Keratinocyte (primary cell): ENCODE results near the gene HRH3. TPM values are rescaled to one million over a fixed set of nuclear protein-coding genes. Genes with fewer than 3 reads are reported as not detected.

Experiments used
- DNase-seq: peaks from one replicate; pipeline ENCODE4 v3.0.0-alpha.2; 2011; ENCODE audit warnings: low read depth, missing footprints, low spot score
- FAIRE-seq: peaks from 2 replicates; lab custom pipeline; 2011; peaks lifted over from hg19 to GRCh38; lab: Jason Lieb, UNC
- H2AFZ ChIP-seq: 2 replicates; pipeline ENCODE4 v1.6.0; 2012; ENCODE audit warnings: low read length, control low read depth, inconsistent platforms; ENCODE audit not compliant: control insufficient read depth
- H3K27ac ChIP-seq: 2 replicates; pipeline ENCODE4 v1.5.1; 2011; ENCODE audit warnings: low read length; ENCODE audit not compliant: control insufficient read depth, insufficient read depth
- H3K27me3 ChIP-seq: 3 replicates; pipeline ENCODE4 v1.6.0; 2011; ENCODE audit warnings: low read length; ENCODE audit not compliant: control insufficient read depth, insufficient read depth; ENCODE audit errors: extremely low read depth
- H3K36me3 ChIP-seq, 2 experiments: 2 replicates in 1 of 2; 3 replicates in 1 of 2; pipeline ENCODE4 v1.5.1; 2011; ENCODE audit warnings: low read length in 2 of 2, mild to moderate bottlenecking in 1 of 2; ENCODE audit not compliant: control insufficient read depth in 2 of 2, insufficient read depth in 2 of 2; ENCODE audit errors: extremely low read depth in 1 of 2
- H3K4me1 ChIP-seq: 3 replicates; pipeline ENCODE4 v1.5.1; 2011; ENCODE audit warnings: low read length; ENCODE audit not compliant: control insufficient read depth, insufficient read depth; ENCODE audit errors: extremely low read depth
- H3K4me2 ChIP-seq: 3 replicates; pipeline ENCODE4 v1.6.0; 2011; ENCODE audit warnings: low read depth, low read length; ENCODE audit not compliant: control insufficient read depth, insufficient read depth; ENCODE audit errors: extremely low read depth
- H3K4me3 ChIP-seq, 3 experiments: fragments of 200-600 bp in 1 of 3; sonication (generic) in 1 of 3; 2 replicates in 2 of 3; 3 replicates in 1 of 3; pipeline ENCODE4 v1.5.1; 2011 to 2016; ENCODE audit warnings: low read length in 3 of 3, mild to moderate bottlenecking in 3 of 3, control low read depth in 2 of 3, inconsistent platforms in 1 of 3, low read depth in 1 of 3, mixed read lengths in 1 of 3, mixed run types in 1 of 3, moderate library complexity in 1 of 3; ENCODE audit not compliant: control insufficient read depth in 2 of 3, insufficient read depth in 2 of 3; ENCODE audit errors: extremely low read depth in 1 of 3
- H3K79me2 ChIP-seq: 2 replicates; pipeline ENCODE4 v1.6.0; 2012; ENCODE audit warnings: low read length; ENCODE audit not compliant: control insufficient read depth, insufficient read depth
- H3K9ac ChIP-seq: 3 replicates; pipeline ENCODE4 v1.6.0; 2011; ENCODE audit warnings: low read length; ENCODE audit not compliant: control insufficient read depth, insufficient read depth; ENCODE audit errors: extremely low read depth
- H3K9me1 ChIP-seq: 3 replicates; pipeline ENCODE4 v1.6.0; 2011; ENCODE audit warnings: low read length; ENCODE audit not compliant: control insufficient read depth, insufficient read depth; ENCODE audit errors: extremely low read depth
- H3K9me3 ChIP-seq: 2 replicates; pipeline ENCODE4 v1.5.1; 2012; ENCODE audit warnings: low read depth, low read length; ENCODE audit not compliant: control insufficient read depth
- H4K20me1 ChIP-seq: 3 replicates; pipeline ENCODE4 v1.6.0; 2011; ENCODE audit warnings: low read length; ENCODE audit not compliant: control insufficient read depth, insufficient read depth; ENCODE audit errors: extremely low read depth
- CTCF ChIP-seq, 3 experiments: IDR thresholded peaks in 1 of 3; conservative IDR thresholded peaks in 1 of 3; optimal IDR thresholded peaks in 1 of 3; 2 replicates in 2 of 3; 3 replicates in 1 of 3; pipeline versions ENCODE3 to v1.5.1; 2011; ENCODE audit warnings: low read length in 3 of 3, mild to moderate bottlenecking in 3 of 3, moderate library complexity in 2 of 3, control low read depth in 1 of 3, inconsistent platforms in 1 of 3; ENCODE audit not compliant: insufficient read depth in 2 of 3; ENCODE audit errors: extremely low read depth in 1 of 3
- EZH2 ChIP-seq: IDR thresholded peaks from one replicate; pipeline ENCODE4 v1.6.1; 2012; ENCODE audit warnings: inconsistent platforms, mild to moderate bottlenecking, low read length, moderate library complexity
- dilution Hi-C: fragments of 300-500 bp; cut with MboI; formaldehyde crosslinking; loops from one replicate; pipeline ENCODE4 v1.7.0; 2020; ENCODE audit warnings: low sequenced_read_pairs; ENCODE audit not compliant: extremely low pct_ligation_motif_present
- polyA plus RNA-seq, 5 experiments: library from polyadenylated mRNA; depleted of rRNA in 3 of 5; stranded (reverse) in 3 of 5; stranded (forward) in 1 of 5; unstranded in 1 of 5; fragments of >200 nt; gene quantifications; 1 replicate in 1 of 5; 2 replicates in 3 of 5; 3 replicates in 1 of 5; pipeline versions ENCODE4 v1.2.1 to v1.2.3, GENCODE V29; 2011 to 2012; ENCODE audit warnings: missing spikeins in 2 of 5, low read depth in 1 of 5, low replicate concordance in 1 of 5

HRH3 gene
- polyA plus RNA-seq, 1 donor (not counting 4 experiments of a cell fraction or from before 2014, with no cell fraction given) = not detected

DNA sequence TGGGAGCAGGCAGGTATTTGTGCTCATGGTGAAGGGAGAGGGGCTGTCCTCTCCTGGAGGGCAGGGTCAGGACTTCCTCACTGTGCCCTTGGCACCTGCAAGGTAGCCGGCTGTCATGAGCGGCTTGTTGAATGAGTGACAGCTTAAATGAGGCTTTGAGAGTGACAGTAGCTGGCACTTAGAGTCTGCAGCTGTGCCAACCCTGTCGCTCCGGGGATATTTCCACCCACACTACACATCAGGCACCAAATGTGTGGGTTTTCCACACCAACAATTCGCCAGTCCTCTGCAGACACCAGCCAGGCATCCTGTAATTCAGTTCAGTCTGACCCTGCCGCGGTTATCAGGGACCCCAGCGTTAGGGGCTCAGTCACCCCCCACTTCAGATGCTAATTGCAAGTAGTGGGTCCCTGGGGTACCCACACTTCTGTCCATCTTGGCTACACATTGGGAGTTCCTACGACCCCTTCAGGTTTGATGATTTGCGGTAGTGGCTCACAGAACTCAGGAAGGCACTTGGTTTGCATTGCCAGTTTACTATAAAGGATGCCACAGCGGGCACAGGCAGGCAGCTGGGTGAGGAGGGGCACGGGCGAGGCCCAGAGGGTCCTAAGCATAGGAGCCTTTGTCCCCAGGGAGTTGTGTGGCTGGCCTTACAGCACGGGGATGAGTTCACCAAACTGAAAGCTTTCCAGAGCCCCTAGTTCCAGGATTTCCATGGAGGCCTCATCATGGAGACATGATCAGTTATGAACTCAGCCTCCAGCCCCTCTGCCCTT lies 28.1 kb downstream of the HRH3 start:
- Histone ChIP-seq H3K9ac (no peak overlapping the region), H3K4me3 (no peak overlapping the region), H3K4me2 (no peak overlapping the region), H3K9me1 (no peaks in the 10 kb centered on the region), H3K9me3 (no peaks in the 10 kb centered on the region), H3K27me3 (no peaks in the 10 kb centered on the region), H3K79me2 (peaks cover 53% of the 10 kb centered on the region), H2AFZ (no peak overlapping the region), H3K36me3 (peaks cover 21 to 22% of the 10 kb centered on the region in 2 experiments), H3K27ac (no peak overlapping the region), H3K4me1 (peaks cover 10% of the 10 kb centered on the region), H4K20me1 (no peaks in the 10 kb centered on the region)
- DNase-seq = no peak
- dilution Hi-C loops = no loop called here
- no peak for FAIRE-seq
- TF ChIP-seq CTCF (optimal IDR thresholded peaks at IDR 0.05 in 1 of 3, IDR thresholded peaks at IDR 0.05 in 1 of 3, conservative IDR thresholded peaks at IDR 0.05 in 1 of 3; ENCODE audit: extremely low read depth in 1 of 3, insufficient read depth in 2 of 3, low read length in 3 of 3) = no peak
- no peak for TF ChIP-seq EZH2

GRCh38 chr20:62190639-62191411 lies 29.3 kb downstream of the HRH3 start:
- Histone ChIP-seq H3K4me1 (peaks cover 13% of the 10 kb centered on the region), H3K4me3 (no peak overlapping the region), H3K9me1 (no peaks in the 10 kb centered on the region), H3K36me3 (peaks cover 20 to 22% of the 10 kb centered on the region in 2 experiments), H3K27me3 (no peaks in the 10 kb centered on the region), H3K79me2 (peaks cover 60% of the 10 kb centered on the region), H3K4me2 (no peak overlapping the region), H3K27ac (no peak overlapping the region), H2AFZ (no peak overlapping the region), H4K20me1 (no peaks in the 10 kb centered on the region), H3K9ac (no peak overlapping the region), H3K9me3 (no peaks in the 10 kb centered on the region)
- no peak for DNase-seq
- dilution Hi-C loops = no loop called here
- TF ChIP-seq EZH2 (no peak), CTCF (optimal IDR thresholded peaks at IDR 0.05 in 1 of 3, IDR thresholded peaks at IDR 0.05 in 1 of 3, conservative IDR thresholded peaks at IDR 0.05 in 1 of 3; ENCODE audit: extremely low read depth in 1 of 3, insufficient read depth in 2 of 3, low read length in 3 of 3) (no peak)
- FAIRE-seq = no peak
